Fibroblast of villous mesenchyme (primary cell): ENCODE measurements around the gene HM13. TPM values are rescaled to one million over a fixed set of nuclear protein-coding genes. Genes with fewer than 3 reads are reported as not detected.

Experiments used
- DNase-seq: peaks from one replicate; pipeline ENCODE4 v3.0.0-alpha.2; 2010; ENCODE audit warnings: low read depth
- H3K4me3 ChIP-seq: 2 replicates; pipeline ENCODE4 v1.5.1; 2011; ENCODE audit warnings: low read depth, mild to moderate bottlenecking, low read length
- CTCF ChIP-seq: IDR thresholded peaks from 2 replicates; pipeline ENCODE4 v1.5.1; 2012; ENCODE audit warnings: low read depth, mild to moderate bottlenecking, low read length; ENCODE audit not compliant: insufficient read depth
- total RNA-seq: library from RNA; depleted of rRNA; stranded (reverse); fragments of >200 nt; gene quantifications from 2 replicates; pipeline ENCODE4 v1.2.3, GENCODE V29; 2012

Gene HM13
- total RNA-seq, 1 donor = 91.1 TPM

GRCh38 chr20:31549513-31549880, 35.3 kb downstream of the HM13 start:
- TF ChIP-seq CTCF = no peak
- H3K4me3 ChIP-seq = no peak overlapping the region
- no peak for DNase-seq

GRCh38 chr20:31550099-31550498, 35.9 kb downstream of the HM13 start:
- no peak for TF ChIP-seq CTCF
- DNase-seq = no peak
- H3K4me3 ChIP-seq = no peak overlapping the region

- TF ChIP-seq CTCF = no peak
- no peak for DNase-seq
- no peak overlapping the region for H3K4me3 ChIP-seq
Observed at GRCh38 chr20:31551163-31552081, 37.2 kb downstream of the HM13 start.

- TF ChIP-seq CTCF = no peak
- no peak overlapping the region for H3K4me3 ChIP-seq
- DNase-seq = no peak
Observed at GRCh38 chr20:31555203-31555775, 41.0 kb downstream of the HM13 start.

GRCh38 chr20:31559704-31560093, 45.5 kb downstream of the HM13 start:
- no peak for TF ChIP-seq CTCF
- H3K4me3 ChIP-seq = no peak overlapping the region
- DNase-seq = peak; percentile 60

GRCh38 chr20:31560094-31560745, 46.0 kb downstream of the HM13 start:
- DNase-seq = peak; percentile 91
- H3K4me3 ChIP-seq = no peak overlapping the region
- peak; percentile 93 for TF ChIP-seq CTCF
